Left ventricle myocardium superior (tissue), 1 donor: ENCODE measurements around the gene MPPED1. TPM values are rescaled to one million over a fixed set of nuclear protein-coding genes. Genes with fewer than 3 reads are reported as not detected.

Experiments
- ATAC-seq: fragments of 200-7000 bp; cut with Tn5 transposase; one replicate; pipeline ENCODE4 v1.9.1; 2020; ENCODE audit warnings: mild to moderate bottlenecking, moderate library complexity
- DNase-seq: peaks from one replicate; pipeline ENCODE4 v3.0.0-alpha.2; 2020
- intact Hi-C: fragments of 100-400 bp; cut with micrococcal nuclease; formaldehyde crosslinking; loops from one replicate; pipeline ENCODE4 v1.11.0; 2022
- total RNA-seq: library from RNA; stranded (reverse); fragmentation: NEBNext Ultra II Directional; extraction: Animal tissue kit (Norgen Biotek cat#: 25700); gene quantifications from one replicate; pipeline ENCODE4 v1.2.1, GENCODE V29; 2021
- donor health status: DM: no; HTN: yes; CAD: no; lungs with severe emphysema.

The MPPED1 gene
- total RNA-seq, 1 donor from 2014 or later: not detected

DNA sequence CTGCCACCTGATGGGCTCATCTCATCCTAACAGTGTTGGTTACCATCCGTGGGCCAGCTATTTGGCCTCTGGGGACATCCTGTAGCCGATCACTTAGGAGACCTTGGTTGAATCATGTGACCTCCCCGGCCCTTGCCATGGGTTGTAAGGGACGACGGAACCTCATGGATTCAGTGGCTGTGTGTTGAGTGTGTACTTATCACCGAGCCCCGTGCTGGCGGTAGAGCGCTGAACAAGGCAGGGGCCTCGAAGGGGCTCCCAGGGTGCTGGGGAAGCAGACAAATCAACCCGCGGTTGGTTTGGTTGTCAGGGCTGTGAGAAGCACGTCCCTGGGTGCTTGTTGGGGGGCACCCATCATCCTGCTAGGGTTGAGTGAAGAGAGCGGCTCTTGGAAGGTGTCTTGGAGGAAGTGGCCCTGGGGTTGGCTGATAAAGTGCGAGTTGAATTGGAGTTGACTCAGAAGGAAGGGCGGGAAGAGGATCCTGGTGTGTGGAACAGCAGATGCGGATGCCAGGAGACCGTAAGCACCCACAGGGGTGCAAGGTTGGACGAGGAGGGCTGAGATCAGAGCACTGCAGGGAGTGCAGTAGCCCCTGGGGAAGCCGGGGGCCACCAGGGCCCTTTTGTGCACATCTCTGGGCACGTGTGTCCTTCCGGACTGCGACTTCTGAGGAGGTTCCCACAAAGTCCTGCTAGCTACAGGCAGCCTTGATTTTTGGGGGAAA, 53.6 kb downstream of the MPPED1 start:
- no peak for ATAC-seq
- intact Hi-C loops: no loop called here
- DNase-seq: no peak

DNA sequence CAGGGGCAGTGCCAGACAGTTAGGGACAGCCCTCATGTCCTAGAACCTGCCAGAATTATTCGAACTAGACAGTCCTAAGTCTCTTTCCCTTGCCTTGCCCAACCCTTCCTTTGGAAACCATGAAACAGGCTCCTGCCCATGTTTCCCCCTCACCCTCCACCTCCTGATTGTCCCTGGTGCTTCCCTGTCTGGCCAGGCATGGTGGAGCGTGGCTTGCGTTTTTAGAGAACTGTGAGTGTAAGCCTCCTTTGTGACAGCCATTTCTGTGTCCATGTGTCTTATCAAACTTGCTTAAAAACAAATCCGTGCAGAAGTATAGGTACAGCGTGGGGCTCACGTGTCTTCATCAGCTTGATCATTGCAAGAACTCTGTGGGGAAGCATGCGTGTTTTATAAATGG, 54.9 kb downstream of the MPPED1 start:
- intact Hi-C loops: no loop called here
- ATAC-seq (no peak), DNase-seq (no peak)

DNA sequence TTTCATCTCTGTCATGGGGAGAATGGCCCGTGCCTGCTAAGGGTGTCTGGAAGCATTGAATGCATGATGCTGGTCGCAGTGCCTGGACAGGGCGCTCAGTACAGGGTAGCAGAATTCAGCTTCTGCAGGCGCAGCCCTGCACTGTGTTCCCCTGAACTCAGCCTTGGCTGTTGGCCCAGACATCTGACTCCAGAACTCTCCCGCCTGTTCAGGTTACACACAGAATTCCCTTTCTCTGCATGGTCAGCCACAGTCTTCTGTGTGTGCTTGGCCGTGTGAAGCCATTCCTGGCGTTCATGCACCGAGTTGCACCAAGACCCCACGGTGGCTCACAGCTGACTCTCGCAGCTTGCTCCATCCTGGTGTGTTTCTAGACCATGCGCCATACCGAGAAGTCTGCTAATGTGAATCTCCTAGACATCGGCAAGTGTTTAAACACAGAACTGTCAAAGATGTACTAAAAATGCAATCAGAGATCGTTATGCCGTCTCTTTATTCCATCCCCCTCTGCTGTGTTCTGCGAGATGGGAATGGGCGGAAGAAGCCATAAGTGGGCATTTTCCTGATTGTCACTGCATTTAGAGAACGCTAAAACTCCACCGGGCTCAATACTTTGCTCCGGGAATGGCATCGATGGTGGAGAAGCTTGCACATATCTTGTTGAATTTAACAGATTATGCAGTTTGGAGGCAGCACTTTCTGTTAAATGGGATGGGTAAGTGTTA, 55.6 kb downstream of the MPPED1 start:
- ATAC-seq (no peak), DNase-seq (no peak)

DNA sequence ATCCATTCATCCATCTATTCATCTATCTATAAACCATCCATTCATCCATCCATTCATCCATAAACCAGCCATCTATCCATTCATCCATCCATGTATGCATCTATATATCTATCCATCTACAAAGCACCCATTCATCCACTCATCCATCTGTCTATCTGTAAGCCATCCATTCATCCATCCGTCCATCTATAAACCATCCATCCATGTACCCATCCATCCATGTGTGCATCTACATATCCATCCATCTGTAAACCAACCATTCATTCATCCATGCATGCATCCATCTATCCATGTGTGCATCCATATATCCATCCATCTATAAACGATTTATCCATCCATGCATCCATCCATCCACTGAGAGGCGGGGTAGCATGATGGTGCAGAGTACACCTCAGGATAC, 58.4 kb downstream of the MPPED1 start:
- intact Hi-C loops: no loop called here
- ATAC-seq: no peak
- no peak for DNase-seq

More for the DNA sequence above, 55.6 kb downstream of the MPPED1 start:
- intact Hi-C loops: no loop called here

DNA sequence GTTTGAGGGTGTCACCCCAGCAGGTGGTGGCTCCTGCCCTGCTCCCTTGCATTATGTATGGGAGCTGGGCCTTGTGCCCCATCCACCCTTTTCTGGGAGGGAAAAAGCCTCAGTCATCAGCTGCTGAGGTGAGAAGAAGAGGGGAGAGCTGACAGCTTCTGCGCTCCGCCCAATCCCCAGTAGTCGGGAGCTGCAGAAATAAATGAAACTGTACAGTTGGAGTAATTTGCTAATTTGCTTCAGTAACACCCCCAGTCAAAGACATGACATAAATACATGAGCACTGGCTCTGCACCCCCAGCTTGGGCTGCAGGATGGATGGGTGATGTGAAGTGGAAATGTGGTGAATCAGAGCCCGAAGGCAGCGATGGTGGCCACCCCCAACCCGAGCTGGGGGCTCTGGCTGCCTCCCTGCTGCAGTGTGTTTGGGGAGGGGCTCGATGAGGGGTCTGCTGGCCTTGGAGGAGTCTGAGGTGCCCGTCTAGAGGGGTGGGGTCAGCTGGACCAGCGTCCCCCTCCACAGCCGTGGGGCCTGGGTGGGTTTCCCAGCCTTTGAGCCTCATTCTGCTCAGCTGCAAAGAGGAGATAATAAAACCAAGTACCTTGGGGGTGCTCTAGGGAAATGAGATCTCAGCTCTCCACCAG, 59.2 kb downstream of the MPPED1 start:
- no peak for ATAC-seq
- DNase-seq: no peak
- intact Hi-C loops: no loop called here

DNA sequence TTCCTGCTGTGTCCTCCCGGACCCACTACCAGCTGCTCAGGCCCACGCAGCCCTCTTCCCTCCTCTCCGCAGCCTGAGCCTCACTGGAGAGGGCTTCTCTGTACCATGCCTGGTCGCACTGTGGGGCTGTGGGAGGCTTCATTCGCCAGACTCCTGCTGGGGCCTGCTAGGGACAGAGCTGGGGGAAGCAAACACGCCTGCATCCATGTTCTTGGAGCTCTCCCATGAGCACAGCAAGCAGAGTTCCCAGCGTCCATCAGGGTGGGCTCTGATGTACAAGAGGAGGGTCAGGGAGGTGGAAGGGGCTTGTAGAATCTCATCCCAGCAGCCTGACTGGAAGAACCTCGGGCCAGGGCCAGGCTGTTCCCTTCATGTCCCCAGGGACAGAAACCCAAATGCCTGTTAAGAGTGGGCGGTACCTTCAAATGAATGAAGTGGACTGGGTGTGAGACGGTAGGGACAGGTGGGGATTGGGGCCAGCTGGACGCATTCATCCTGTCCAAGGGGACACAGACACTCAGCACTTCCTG, 59.9 kb downstream of the MPPED1 start:
- DNase-seq (no peak), ATAC-seq (no peak)
- intact Hi-C loops: no loop called here

DNA sequence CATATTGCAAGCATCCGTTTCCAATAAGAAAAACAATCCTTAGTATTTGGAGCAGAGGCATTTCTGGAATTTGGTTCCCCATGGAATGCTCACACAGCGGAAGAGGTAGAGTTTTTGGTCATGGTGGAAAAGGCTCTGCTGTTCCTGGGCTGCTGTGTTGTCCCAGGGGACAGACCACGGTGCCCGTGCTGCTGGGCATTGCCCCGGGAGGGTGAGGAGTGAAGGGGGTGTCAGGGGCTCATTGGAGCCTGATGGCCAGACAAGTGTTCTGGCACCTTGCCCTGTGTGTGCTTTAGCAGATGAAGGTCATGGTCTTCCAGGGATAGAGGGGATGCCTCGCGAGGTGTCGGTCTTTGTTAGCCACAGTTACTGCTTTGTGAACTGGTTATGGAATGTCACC, 61.2 kb downstream of the MPPED1 start:
- intact Hi-C loops: no loop called here
- DNase-seq (no peak), ATAC-seq (no peak)

DNA sequence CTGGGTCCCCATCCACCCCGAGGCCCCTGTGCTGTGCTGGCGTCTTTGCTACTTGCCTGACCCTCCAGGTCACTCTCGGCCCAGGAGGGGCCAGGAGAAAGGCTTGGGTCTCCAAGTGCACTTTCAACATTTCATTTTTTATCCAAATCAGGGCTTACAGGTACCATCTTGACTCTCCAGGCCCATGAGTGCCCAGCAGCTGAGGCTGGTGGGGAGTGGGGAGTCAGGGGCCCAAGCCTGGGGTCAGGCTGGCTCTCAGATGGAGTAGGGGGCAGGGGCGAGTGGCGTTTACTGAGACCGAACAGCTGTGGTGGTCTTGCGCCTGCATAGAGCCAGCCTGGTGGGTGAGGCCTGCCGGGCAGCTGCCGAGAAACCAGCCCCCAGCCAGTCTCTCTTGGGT, 61.6 kb downstream of the MPPED1 start:
- DNase-seq: no peak
- intact Hi-C loops: no loop called here
- no peak for ATAC-seq

DNA sequence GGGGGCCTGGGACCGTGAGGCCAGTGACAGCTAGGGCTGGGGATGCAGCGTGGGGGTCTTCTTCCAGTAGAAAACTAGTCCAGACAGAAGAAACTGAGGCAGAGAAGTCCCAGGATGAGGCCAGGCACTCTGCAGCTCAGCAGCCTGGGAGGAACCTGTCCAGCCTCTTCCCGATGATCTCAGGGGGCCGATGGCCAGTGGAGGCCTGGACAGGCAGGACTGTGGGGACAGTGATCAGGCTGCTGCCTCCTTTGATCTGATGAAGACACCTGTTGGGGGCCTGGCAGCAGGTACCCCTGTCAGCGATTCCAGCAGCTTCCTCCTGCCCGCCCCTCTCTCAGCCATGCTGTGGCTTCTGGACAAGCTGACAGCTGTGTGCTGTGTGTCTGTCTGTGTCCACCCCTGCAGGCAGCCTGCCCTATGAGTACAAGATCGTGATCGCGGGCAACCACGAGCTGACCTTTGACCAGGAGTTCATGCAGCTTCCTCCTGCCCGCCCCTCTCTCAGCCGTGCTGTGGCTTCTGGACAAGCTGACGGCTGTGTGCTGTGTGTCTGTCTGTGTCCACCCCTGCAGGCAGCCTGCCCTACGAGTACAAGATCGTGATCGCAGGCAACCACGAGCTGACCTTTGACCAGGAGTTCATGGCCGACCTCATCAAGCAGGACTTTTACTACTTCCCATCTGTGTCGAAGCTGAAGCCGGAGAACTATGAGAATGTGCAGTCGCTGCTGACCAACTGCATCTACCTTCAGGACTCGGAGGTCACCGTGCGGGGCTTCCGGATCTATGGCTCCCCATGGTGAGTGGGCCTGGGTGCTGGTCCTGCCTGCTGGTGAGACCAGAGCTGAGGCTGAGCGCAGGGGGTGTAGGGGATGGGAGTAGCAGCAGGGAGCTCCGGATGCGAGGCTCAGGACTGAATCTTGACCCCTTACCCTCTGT, 62.6 kb downstream of the MPPED1 start:
- ATAC-seq (no peak), DNase-seq (no peak)
- intact Hi-C loops: no loop called here

DNA sequence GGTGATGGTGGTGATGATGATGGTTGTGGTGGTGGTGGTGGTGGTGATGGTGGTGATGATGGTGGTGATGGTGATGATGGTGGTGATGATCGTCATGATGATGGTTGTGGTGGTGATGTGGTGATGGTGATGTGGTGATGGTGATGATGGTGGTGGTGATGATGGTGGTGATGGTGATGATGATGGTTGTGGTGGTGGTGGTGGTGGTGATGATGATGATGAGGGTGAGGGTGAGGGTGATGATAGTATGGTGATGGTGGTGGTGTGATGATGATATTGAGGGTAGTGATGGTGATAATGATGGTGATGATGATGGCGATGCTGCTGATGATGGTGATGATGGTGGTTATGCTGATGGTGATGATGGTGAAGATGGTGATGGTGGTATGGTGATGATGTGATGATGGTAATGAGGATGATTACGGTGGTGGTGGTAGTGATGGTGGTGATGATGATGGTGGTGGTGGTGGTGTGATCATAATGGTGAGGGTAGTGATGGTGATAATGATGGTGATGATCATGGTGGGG, 63.8 kb downstream of the MPPED1 start:
- DNase-seq: no peak
- no peak for ATAC-seq
- intact Hi-C loops: no loop called here

DNA sequence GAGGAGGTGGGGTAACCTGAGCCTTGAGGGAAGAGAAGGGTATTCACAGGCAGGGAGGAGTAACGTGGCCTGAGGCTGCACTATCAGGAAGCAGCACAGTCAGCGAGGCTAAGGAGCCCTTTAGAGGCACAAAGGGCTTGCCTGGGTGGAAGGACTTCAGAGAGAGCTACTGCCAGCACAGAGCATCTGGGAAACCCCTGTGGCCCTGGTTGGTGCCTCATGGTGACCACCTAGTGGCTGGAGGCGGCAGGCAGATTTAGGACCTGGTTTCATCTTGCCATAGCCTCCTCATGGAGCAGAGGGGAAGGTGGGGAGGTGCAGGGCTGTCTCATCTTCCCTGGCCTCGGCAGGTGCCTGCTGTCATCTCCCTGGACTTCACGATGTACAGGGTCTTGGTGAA, 64.5 kb downstream of the MPPED1 start:
- ATAC-seq (no peak), DNase-seq (no peak)
- intact Hi-C loops: no loop called here

DNA sequence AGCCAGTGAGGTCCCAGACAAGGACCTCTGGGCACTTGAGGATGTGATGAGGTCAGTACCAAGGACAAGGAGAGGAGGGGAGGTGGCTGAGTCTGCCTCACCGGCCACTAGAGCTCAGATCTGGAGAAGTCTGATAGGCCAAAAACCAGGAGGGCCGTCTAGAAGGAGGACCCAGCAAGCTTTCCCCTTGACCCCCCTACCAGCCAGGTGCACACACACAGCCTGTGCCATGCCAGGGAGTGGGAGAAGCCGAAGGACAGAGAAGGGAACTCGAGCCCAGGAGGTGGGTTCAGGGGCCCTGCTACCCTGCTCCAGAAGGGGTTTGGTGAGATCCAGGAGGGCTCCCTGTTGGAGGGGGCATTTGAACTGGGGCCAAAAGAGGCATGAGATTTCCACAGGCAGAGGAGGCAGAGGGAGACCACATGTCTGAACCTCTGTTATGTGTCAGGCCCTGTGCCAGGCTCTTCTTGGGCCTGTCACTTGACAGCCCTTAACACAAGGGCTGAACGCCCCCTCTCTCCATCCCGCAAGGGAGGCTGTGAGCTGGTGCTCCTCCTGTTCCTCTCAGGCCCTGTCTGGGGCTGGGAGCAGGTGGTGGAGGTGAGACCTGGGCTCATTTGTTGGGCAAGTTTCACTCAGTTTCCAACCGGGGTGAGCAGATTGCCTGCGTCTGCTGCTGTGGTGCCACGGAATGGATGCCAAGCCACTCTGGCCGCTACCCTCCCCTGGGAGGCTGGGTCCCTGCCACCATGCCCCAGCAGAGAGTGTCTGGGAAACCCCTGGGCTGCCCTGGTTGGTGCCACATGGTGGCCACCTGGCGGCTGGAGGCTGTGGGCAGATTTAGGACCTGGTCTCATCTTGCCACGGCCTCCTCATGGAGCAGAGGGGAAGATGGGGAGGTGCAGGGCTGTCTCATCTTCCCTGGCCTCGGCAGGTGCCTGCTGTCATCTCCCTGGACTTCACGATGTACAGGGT, 65.2 kb downstream of the MPPED1 start:
- DNase-seq: no peak
- ATAC-seq: no peak
- intact Hi-C loops: no loop called here

DNA sequence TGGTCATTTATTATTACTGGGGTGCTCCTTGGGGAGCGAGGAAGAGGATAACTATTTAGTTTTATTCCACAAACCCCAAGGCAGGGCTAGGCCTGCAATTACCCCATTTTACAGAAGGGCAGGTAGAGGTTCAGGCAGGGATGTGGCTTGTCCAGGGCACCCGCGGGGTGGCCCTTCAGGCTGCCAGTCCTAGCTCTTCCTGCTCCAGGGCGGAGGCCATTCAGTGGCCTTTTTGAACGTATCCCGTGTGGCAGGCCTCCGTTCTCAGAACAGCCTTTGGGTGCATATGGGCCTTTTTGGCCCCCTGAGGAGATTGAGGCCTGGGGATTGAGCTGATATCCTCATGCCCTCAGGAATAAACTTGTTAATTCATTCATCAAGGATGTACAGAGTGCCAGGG, 66.2 kb downstream of the MPPED1 start:
- no peak for DNase-seq
- intact Hi-C loops: no loop called here
- ATAC-seq: no peak

DNA sequence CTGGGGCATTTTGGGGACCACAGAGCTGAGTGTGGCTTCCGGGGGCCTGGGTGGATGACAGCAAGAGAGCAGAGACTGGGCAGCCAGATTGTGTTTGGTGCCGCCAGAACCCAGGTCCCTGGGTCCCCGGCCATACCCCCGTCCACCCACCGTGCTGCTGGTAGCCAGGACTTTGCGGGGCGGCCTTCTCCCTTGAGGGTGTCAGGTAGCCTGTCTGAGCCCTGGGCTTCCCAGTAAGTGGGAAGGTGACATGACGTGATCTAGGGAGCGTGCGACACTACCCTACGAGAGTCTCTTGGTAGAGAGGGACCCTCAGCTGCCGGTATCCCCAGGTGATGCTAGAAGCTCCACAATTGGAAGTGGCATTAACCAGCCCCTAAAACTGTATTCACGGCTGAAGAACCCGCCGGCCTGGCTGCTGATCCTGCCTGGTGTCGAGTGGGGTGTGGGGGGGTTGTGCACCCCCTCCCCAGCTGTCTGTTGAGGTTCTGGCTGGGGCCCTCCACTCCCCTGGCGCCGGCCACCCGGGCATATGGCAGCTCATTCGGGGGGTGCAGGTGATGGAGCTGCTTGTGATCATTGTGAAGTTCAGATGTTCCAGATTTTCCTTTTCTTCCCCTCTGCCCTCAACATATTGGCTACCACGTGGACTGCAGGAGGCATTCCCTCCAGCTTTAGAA, 66.9 kb downstream of the MPPED1 start:
- no peak for ATAC-seq
- no peak for DNase-seq
- intact Hi-C loops: no loop called here

DNA sequence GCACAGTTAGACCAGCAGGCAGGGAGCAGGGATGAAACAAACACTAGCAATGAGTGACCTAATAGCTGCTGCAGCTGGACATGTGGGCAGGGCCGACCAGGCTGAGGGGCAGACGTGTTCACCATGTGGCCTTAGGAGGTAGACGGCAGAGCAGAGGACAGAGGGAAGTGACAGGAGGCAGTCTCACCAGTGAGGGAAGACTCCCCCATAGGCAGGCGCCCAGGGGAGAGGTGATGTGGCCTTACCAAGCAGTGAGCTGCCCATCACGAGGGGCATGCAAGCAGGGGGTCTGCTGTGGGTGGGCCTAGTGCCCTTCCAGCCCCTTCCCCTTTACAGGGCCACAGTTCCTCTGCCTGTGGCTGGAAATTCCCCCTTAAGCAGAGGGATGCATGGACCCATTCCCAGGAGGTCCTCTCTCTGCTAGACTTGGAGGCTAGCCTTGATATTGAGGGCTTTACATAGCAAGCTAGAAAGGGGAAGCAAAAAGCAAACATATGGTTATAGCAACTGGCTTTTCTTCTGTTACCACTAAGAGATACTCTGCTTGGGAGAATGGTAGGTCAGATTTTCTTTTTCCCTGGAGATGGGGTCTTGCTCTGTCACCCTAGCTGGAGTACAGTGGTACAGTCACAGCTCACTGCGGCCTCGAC, 67.6 kb downstream of the MPPED1 start:
- DNase-seq: no peak
- ATAC-seq: no peak

DNA sequence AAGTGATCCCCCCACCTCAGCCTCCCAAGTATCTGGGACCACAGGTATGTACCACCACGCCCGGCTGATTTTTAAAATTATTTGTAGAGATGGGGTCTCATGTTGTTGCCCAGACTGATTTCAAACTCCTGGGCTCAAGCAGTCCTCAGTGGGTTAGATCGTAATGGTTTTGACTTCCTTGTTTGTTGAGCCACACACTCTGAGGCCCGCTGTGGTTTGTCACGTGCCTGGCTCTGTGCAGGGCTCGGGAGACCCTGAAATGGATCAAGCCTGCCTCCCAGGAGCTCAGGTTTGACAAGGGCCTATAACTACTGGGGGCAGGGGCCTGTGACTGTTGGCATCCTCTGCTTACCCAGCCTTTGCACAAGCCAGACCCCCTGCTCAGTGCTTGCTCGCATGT, 68.1 kb downstream of the MPPED1 start:
- ATAC-seq: no peak

More for the DNA sequence above, 67.6 kb downstream of the MPPED1 start:
- intact Hi-C loops: no loop called here

More for the DNA sequence above, 68.1 kb downstream of the MPPED1 start:
- DNase-seq: no peak
- intact Hi-C loops: no loop called here
